GM23248 (cell line): ENCODE measurements around the gene SPATA9. TPM values are rescaled to one million over a fixed set of nuclear protein-coding genes. Genes with fewer than 3 reads are reported as not detected.

Experiments used
- DNase-seq: peaks from one replicate; pipeline ENCODE4 v3.0.0-alpha.2; 2015
- H2AFZ ChIP-seq: fragments of 200-600 bp; sonication (generic); 2 replicates; pipeline ENCODE4 v1.6.1; 2016; ENCODE audit warnings: antibody characterized with exemption
- H3F3A ChIP-seq: fragments of 200-600 bp; sonication (generic); 2 replicates; pipeline ENCODE4 v1.6.1; 2016; ENCODE audit warnings: mild to moderate bottlenecking, antibody characterized with exemption, mixed run types; ENCODE audit not compliant: insufficient read depth
- H3K27ac ChIP-seq: fragments of 200-600 bp; sonication (generic); 2 replicates; pipeline ENCODE4 v1.5.1; 2016; ENCODE audit warnings: mild to moderate bottlenecking
- H3K27me3 ChIP-seq: fragments of 200-600 bp; sonication (generic); replicated peaks from 2 replicates; pipeline ENCODE4 v1.6.1; 2016; ENCODE audit warnings: mild to moderate bottlenecking; ENCODE audit not compliant: insufficient read depth
- H3K36me3 ChIP-seq: fragments of 200-600 bp; sonication (generic); 2 replicates; pipeline ENCODE4 v1.6.1; 2016; ENCODE audit warnings: low read depth, mild to moderate bottlenecking
- H3K4me1 ChIP-seq: fragments of 200-600 bp; sonication (generic); 2 replicates; pipeline ENCODE4 v1.6.1; 2016; ENCODE audit warnings: mild to moderate bottlenecking; ENCODE audit not compliant: insufficient read depth
- H3K4me2 ChIP-seq: fragments of 200-600 bp; sonication (generic); one replicate; pipeline ENCODE4 v1.6.1; 2016; ENCODE audit warnings: mild to moderate bottlenecking; ENCODE audit not compliant: unreplicated experiment
- H3K4me3 ChIP-seq: fragments of 200-600 bp; sonication (generic); 2 replicates; pipeline ENCODE4 v1.5.1; 2016; ENCODE audit warnings: mild to moderate bottlenecking
- H3K79me2 ChIP-seq: fragments of 200-600 bp; sonication (generic); 2 replicates; pipeline ENCODE4 v1.6.1; 2016; ENCODE audit warnings: mild to moderate bottlenecking; ENCODE audit not compliant: insufficient read depth
- H3K9ac ChIP-seq: fragments of 200-600 bp; sonication (generic); 2 replicates; pipeline ENCODE4 v1.6.1; 2016; ENCODE audit warnings: mild to moderate bottlenecking
- H3K9me2 ChIP-seq: fragments of 200-600 bp; sonication (generic); 2 replicates; pipeline ENCODE4 v1.6.1; 2016; ENCODE audit warnings: mixed run types, mild to moderate bottlenecking, moderate library complexity; ENCODE audit not compliant: insufficient read depth
- H3K9me3 ChIP-seq: fragments of 200-600 bp; sonication (generic); one replicate; pipeline ENCODE4 v1.6.1; 2017; ENCODE audit warnings: low read depth
- H4K20me1 ChIP-seq: fragments of 200-600 bp; sonication (generic); 2 replicates; pipeline ENCODE4 v1.6.0; 2016; ENCODE audit not compliant: insufficient read depth
- EZH2 ChIP-seq: fragments of 200-600 bp; sonication (generic); IDR thresholded peaks from 2 replicates; pipeline ENCODE4 v1.6.1; 2018; ENCODE audit warnings: antibody characterized with exemption, mild to moderate bottlenecking; ENCODE audit not compliant: insufficient read depth, poor library complexity, severe bottlenecking
- EZH2phosphoT487 ChIP-seq: fragments of 200-600 bp; sonication (generic); IDR thresholded peaks from 2 replicates; pipeline ENCODE4 v1.6.1; 2018; ENCODE audit warnings: antibody characterized with exemption, moderate library complexity, mild to moderate bottlenecking, low read depth; ENCODE audit not compliant: insufficient read depth
- WGBS, 2 experiments: methylation state at CpG; one replicate each; pipeline ENCODE4 v1.1.6; 2015 to 2017; ENCODE audit warnings: low lambda C conversion rate in 2 of 2, low coverage in 1 of 2; ENCODE audit errors: missing lambda C conversion rate in 2 of 2; 5-methylcytosine and 5-hydroxymethylcytosine counted together
- in situ Hi-C: fragments of 300-500 bp; cut with MboI; formaldehyde crosslinking; loops from 2 replicates; pipeline ENCODE4 v1.15.0; 2020
- polyA plus RNA-seq: library from polyadenylated mRNA; unstranded; fragments of >200 nt; fragmentation: Nextera tagmentation; extraction: Ambion mirVana; gene quantifications from 2 replicates; pipeline ENCODE4 v1.2.1, GENCODE V29; 2016
- total RNA-seq: library from RNA; depleted of rRNA; stranded (reverse); fragments of >200 nt; shearing (Covaris generic); gene quantifications from 2 replicates; pipeline ENCODE4 v1.2.3, GENCODE V29; 2014

The SPATA9 gene
- total and polyA plus RNA-seq, 2 experiments from 2014 or later, result 0.22 to 0.96 TPM

GRCh38 chr5:95668216-95668615 lies 14.6 kb downstream of the SPATA9 start:
- peak; percentile 45 for DNase-seq
- Histone ChIP-seq H3K36me3 (no peaks in the 10 kb centered on the region), H3K9me3 (no peaks in the 10 kb centered on the region), H3K4me1 (peaks cover 29% of the 10 kb centered on the region), H4K20me1 (no peaks in the 10 kb centered on the region), H3K27ac (no peak overlapping the region), H3K79me2 (no peaks in the 10 kb centered on the region), H2AFZ (no peak overlapping the region), H3K4me2 (no peak overlapping the region), H3K9ac (no peak overlapping the region), H3K27me3 (no peaks in the 10 kb centered on the region), H3K9me2 (no peaks in the 10 kb centered on the region), H3F3A (0 out of 2 replicates have a peak, but pooled peaks cover 4% of the 10 kb centered on the region), H3K4me3 (no peak overlapping the region)
- in situ Hi-C loops, result loop anchor here (10.0 kb wide), 1 partner anchor 177 kb away; no protein-coding TSS in a partner anchor
- TF ChIP-seq EZH2phosphoT487, result no peak
- no peak for TF ChIP-seq EZH2

DNA sequence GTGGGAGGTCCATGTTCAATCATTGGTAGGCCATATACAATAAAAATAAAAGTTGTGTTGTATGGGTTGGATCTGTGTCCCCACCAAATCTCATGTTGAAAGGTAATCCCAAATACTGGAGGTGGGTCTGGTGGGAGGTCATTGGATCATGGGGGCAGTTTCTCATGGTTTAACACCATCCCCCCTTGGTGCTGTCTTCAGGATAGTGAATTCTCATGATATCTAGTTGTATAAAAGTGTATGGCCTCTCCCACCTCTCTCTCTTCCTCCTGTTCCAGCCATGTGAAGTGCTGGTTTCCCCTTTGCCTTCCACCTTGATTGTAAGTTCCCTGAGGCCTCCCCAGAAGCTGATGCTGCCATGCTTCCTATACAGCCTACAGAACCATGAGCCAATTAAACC lies 15.1 kb downstream of the SPATA9 start:
- no peaks in the 10 kb centered on the region for H3K79me2 ChIP-seq
- peaks cover 29% of the 10 kb centered on the region for H3K4me1 ChIP-seq
- no peak overlapping the region for H3K4me2 ChIP-seq
- no peaks in the 10 kb centered on the region for H3K27me3 ChIP-seq
- no peak overlapping the region for H3K27ac ChIP-seq
- no peaks in the 10 kb centered on the region for H3K9me3 ChIP-seq
- H3K36me3 ChIP-seq, result no peaks in the 10 kb centered on the region
- TF ChIP-seq EZH2phosphoT487 (no peak), EZH2 (no peak)
- no peak overlapping the region for H3K9ac ChIP-seq
- H2AFZ ChIP-seq, result no peak overlapping the region
- H4K20me1 ChIP-seq, result no peaks in the 10 kb centered on the region
- in situ Hi-C loops, result loop anchor here (10.0 kb wide), 1 partner anchor 177 kb away; no protein-coding TSS in a partner anchor
- DNase-seq, result no peak
- H3K9me2 ChIP-seq, result no peaks in the 10 kb centered on the region
- H3F3A ChIP-seq, result 0 out of 2 replicates have a peak, but pooled peaks cover 4% of the 10 kb centered on the region
- no peak overlapping the region for H3K4me3 ChIP-seq

DNA sequence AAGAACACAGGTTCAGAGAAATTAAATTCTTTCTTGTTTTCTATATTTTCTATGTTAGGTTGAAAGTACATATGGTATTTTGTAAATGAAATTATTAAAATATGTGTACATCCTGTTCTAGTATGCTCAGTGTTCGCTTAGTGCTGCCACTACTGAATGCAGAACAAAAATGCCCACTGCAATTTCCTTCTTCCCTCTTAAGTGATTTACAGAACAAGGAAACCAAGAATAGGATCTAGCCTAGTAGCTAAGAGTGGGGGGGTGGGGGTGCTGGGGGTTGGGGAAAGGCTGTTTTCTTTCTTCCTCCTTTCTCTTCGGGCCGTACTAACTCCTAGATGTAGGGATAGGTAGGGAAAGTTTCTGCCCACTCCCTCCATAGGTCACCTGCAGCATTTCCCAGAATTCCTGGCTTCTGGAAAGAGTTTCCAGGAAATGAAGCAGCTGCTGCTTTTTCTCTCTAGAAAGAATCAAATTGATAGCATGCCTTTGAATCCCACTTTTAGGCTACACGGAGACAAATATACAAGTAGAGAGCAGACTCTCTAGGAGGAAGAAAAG lies 15.7 kb downstream of the SPATA9 start:
- no peaks in the 10 kb centered on the region for H3K9me3 ChIP-seq
- H3K4me1 ChIP-seq, result peaks cover 29% of the 10 kb centered on the region
- no peaks in the 10 kb centered on the region for H3K9me2 ChIP-seq
- DNase-seq, result no peak
- TF ChIP-seq EZH2phosphoT487, result no peak
- TF ChIP-seq EZH2, result no peak
- no peak overlapping the region for H3K9ac ChIP-seq
- H3F3A ChIP-seq, result 0 out of 2 replicates have a peak, but pooled peaks cover 4% of the 10 kb centered on the region
- H4K20me1 ChIP-seq, result no peaks in the 10 kb centered on the region
- no peak overlapping the region for H3K4me2 ChIP-seq
- no peaks in the 10 kb centered on the region for H3K79me2 ChIP-seq
- in situ Hi-C loops, result loop anchor here (10.0 kb wide), 1 partner anchor 178 kb away; no protein-coding TSS in a partner anchor
- no peaks in the 10 kb centered on the region for H3K27me3 ChIP-seq
- H3K36me3 ChIP-seq, result no peaks in the 10 kb centered on the region
- no peak overlapping the region for H3K27ac ChIP-seq
- H3K4me3 ChIP-seq, result no peak overlapping the region
- H2AFZ ChIP-seq, result no peak overlapping the region
- 89 to 98% methylated on average over 4 of the region's 4 CpGs for WGBS, 2 experiments

DNA sequence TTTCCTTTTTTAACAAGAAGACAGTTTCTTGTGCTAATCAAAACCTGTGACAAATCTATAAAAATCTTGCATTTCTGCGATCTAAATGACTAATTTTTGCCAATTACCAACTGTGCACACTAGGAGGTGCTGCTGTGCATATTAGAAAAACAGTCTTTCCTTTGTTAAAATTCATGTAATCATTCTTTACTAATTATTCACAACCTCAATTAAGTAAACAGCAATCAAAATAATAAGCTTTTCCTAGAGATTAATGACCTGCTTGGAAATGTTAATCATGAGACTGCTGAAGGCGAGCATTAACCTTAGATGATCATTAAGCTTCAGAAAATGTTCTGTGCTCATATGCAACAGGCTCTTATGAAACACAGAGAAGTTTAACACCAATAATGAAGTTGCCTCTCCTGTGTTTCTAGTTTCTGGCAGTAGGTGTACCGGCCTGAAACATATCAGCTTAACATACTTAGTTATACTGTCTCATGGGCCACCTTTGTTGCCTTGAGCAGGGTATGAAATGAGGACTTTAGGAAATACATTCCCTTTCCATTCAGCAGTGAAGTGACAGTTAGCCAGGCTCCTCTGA lies 18.5 kb downstream of the SPATA9 start:
- DNase-seq, result peak; percentile 67
- no peak overlapping the region for H3K4me3 ChIP-seq
- TF ChIP-seq EZH2phosphoT487 (no peak), EZH2 (no peak)
- H3K4me2 ChIP-seq, result peak overlapping the region; percentile 41
- H3K36me3 ChIP-seq, result no peaks in the 10 kb centered on the region
- 1 to 4% methylated on average over 3 of the region's 3 CpGs for WGBS, 2 experiments
- no peak overlapping the region for H3K27ac ChIP-seq
- H4K20me1 ChIP-seq, result no peaks in the 10 kb centered on the region
- H3F3A ChIP-seq, result no peaks in the 10 kb centered on the region
- H2AFZ ChIP-seq, result peak overlapping the region; percentile 52
- H3K79me2 ChIP-seq, result no peaks in the 10 kb centered on the region
- peaks cover 17% of the 10 kb centered on the region for H3K4me1 ChIP-seq
- H3K9me3 ChIP-seq, result no peaks in the 10 kb centered on the region
- in situ Hi-C loops, result loop anchor here (10.0 kb wide), 1 partner anchor 181 kb away; no protein-coding TSS in a partner anchor
- no peaks in the 10 kb centered on the region for H3K27me3 ChIP-seq
- H3K9ac ChIP-seq, result no peak overlapping the region
- H3K9me2 ChIP-seq, result no peaks in the 10 kb centered on the region

- Histone ChIP-seq H3F3A (no peaks in the 10 kb centered on the region), H3K9ac (no peak overlapping the region), H3K9me3 (no peaks in the 10 kb centered on the region), H2AFZ (no peak overlapping the region), H3K36me3 (no peaks in the 10 kb centered on the region), H3K4me3 (no peak overlapping the region), H4K20me1 (no peaks in the 10 kb centered on the region), H3K79me2 (no peaks in the 10 kb centered on the region), H3K4me1 (peaks cover 7% of the 10 kb centered on the region), H3K9me2 (no peaks in the 10 kb centered on the region), H3K27me3 (no peaks in the 10 kb centered on the region), H3K4me2 (no peak overlapping the region), H3K27ac (no peak overlapping the region)
- in situ Hi-C loops, result loop anchor here (10.0 kb wide), 1 partner anchor 182 kb away; no protein-coding TSS in a partner anchor
- DNase-seq, result no peak
- TF ChIP-seq EZH2phosphoT487, result no peak
- no peak for TF ChIP-seq EZH2
These were observed 19.8 kb downstream of the SPATA9 start for GRCh38 chr5:95662946-95663345.
